Vagina (tissue), 2 donors: Measurements from ENCODE around the gene VSIG8. TPM values are rescaled to one million over a fixed set of nuclear protein-coding genes. Genes with fewer than 3 reads are reported as not detected.

Experiments
- DNase-seq, 2 donors: peaks; one replicate each; pipeline ENCODE4 v3.0.0-alpha.2; 2017; ENCODE audit errors: extremely low spot score in 2 of 2
- H3K27ac ChIP-seq: fragments of 200-600 bp; sonication (generic); one replicate; pipeline ENCODE4 v1.5.1; 2019
- H3K27me3 ChIP-seq: fragments of 200-600 bp; sonication (generic); one replicate; pipeline ENCODE4 v1.5.1; 2019
- H3K36me3 ChIP-seq, 2 donors: fragments of 200-600 bp; sonication (generic); one replicate each; pipeline ENCODE4 v1.5.1; 2017 to 2019
- H3K4me1 ChIP-seq: fragments of 200-600 bp; sonication (generic); one replicate; pipeline ENCODE4 v1.5.1; 2019
- H3K4me3 ChIP-seq, 2 donors: fragments of 200-600 bp; sonication (generic); 1 replicate in 1 of 2; 2 replicates in 1 of 2; pipeline ENCODE4 v1.5.1; 2016 to 2019
- H3K9me3 ChIP-seq: fragments of 200-600 bp; sonication (generic); one replicate; pipeline ENCODE4 v1.5.1; 2019
- CTCF ChIP-seq, 3 experiments: fragments of 450-650 bp in 2 of 3; fragments of 200-600 bp in 1 of 3; sonication (generic) in 1 of 3; IDR thresholded peaks; one replicate each; pipeline ENCODE4 v1.5.1; 2017 to 2019; ENCODE audit warnings: antibody characterized with exemption in 3 of 3, mild to moderate bottlenecking in 2 of 3, moderate library complexity in 2 of 3
- POLR2A ChIP-seq, 2 donors: fragments of 450-650 bp; IDR thresholded peaks; one replicate each; pipeline ENCODE4 v1.6.1; 2017; ENCODE audit warnings: antibody characterized with exemption in 2 of 2, mild to moderate bottlenecking in 2 of 2, moderate library complexity in 2 of 2
- POLR2AphosphoS5 ChIP-seq, 2 donors: sonication (generic); formaldehyde crosslinking; IDR thresholded peaks; one replicate each; pipeline ENCODE4 v1.9.0; 2017; ENCODE audit warnings: antibody characterized with exemption in 2 of 2, mild to moderate bottlenecking in 2 of 2, low read depth in 1 of 2; ENCODE audit not compliant: insufficient read depth in 1 of 2
- intact Hi-C: fragments of 100-400 bp; cut with DNase I; formaldehyde crosslinking; loops from one replicate; pipeline ENCODE4 v1.15.1; 2023
- total RNA-seq: library from RNA; depleted of rRNA; stranded (reverse); fragments of >200 nt; gene quantifications from one replicate; pipeline ENCODE4 v1.2.3, GENCODE V29; 2016

VSIG8 gene
- total RNA-seq, 1 donor from 2014 or later, result not detected

- no peaks in the 10 kb centered on the region for H3K27me3 ChIP-seq
- TF ChIP-seq POLR2AphosphoS5 (IDR thresholded peaks at IDR 0.05; ENCODE audit: insufficient read depth in 1 of 2, low read depth in 1 of 2) (no peak), POLR2A (IDR thresholded peaks at IDR 0.05) (no peak), CTCF (IDR thresholded peaks at IDR 0.05) (no peak)
- H3K4me1 ChIP-seq, result peaks cover 8% of the 10 kb centered on the region
- no peak for DNase-seq
- H3K27ac ChIP-seq, result no peak overlapping the region
- no peaks in the 10 kb centered on the region for H3K36me3 ChIP-seq
- no peaks in the 10 kb centered on the region for H3K9me3 ChIP-seq
- no peak overlapping the region for H3K4me3 ChIP-seq
- intact Hi-C loops, result no loop called here
Measured at GRCh38 chr1:159847231-159847630, 15.2 kb downstream of the VSIG8 start.

GRCh38 chr1:159845751-159846629 lies 16.5 kb downstream of the VSIG8 start:
- Histone ChIP-seq H3K27me3 (no peaks in the 10 kb centered on the region), H3K9me3 (no peaks in the 10 kb centered on the region), H3K4me1 (peaks cover 8% of the 10 kb centered on the region), H3K4me3 (no peak overlapping the region), H3K36me3 (no peaks in the 10 kb centered on the region), H3K27ac (no peak overlapping the region)
- no peak for DNase-seq
- TF ChIP-seq POLR2AphosphoS5 (IDR thresholded peaks at IDR 0.05; ENCODE audit: insufficient read depth in 1 of 2, low read depth in 1 of 2), result no peak
- TF ChIP-seq POLR2A (IDR thresholded peaks at IDR 0.05), result no peak
- no peak for TF ChIP-seq CTCF (IDR thresholded peaks at IDR 0.05)
- intact Hi-C loops, result no loop called here

- no peaks in the 10 kb centered on the region for H3K36me3 ChIP-seq
- TF ChIP-seq CTCF (IDR thresholded peaks at IDR 0.05), result no peak
- no peak for TF ChIP-seq POLR2A (IDR thresholded peaks at IDR 0.05)
- no peak for TF ChIP-seq POLR2AphosphoS5 (IDR thresholded peaks at IDR 0.05; ENCODE audit: insufficient read depth in 1 of 2, low read depth in 1 of 2)
- no peak overlapping the region for H3K27ac ChIP-seq
- no peaks in the 10 kb centered on the region for H3K9me3 ChIP-seq
- no peak overlapping the region for H3K4me3 ChIP-seq
- no peaks in the 10 kb centered on the region for H3K4me1 ChIP-seq
- H3K27me3 ChIP-seq, result no peaks in the 10 kb centered on the region
- no peak for DNase-seq
- intact Hi-C loops, result no loop called here
Measured at GRCh38 chr1:159843459-159843858, 19.0 kb downstream of the VSIG8 start.

- Histone ChIP-seq H3K4me3 (no peak overlapping the region), H3K27ac (no peak overlapping the region), H3K9me3 (no peaks in the 10 kb centered on the region), H3K27me3 (no peaks in the 10 kb centered on the region), H3K4me1 (no peaks in the 10 kb centered on the region), H3K36me3 (no peaks in the 10 kb centered on the region)
- intact Hi-C loops, result no loop called here
- no peak for DNase-seq
- TF ChIP-seq CTCF (IDR thresholded peaks at IDR 0.05), result no peak
- no peak for TF ChIP-seq POLR2A (IDR thresholded peaks at IDR 0.05)
- no peak for TF ChIP-seq POLR2AphosphoS5 (IDR thresholded peaks at IDR 0.05; ENCODE audit: insufficient read depth in 1 of 2, low read depth in 1 of 2)
Measured at GRCh38 chr1:159841749-159842148, 20.7 kb downstream of the VSIG8 start.
